WTC11 (cell line): ENCODE measurements around the gene SMG9. TPM values are rescaled to one million over a fixed set of nuclear protein-coding genes. Genes with fewer than 3 reads are reported as not detected.
A peak's percentile ranks its signal among the peaks of the same experiment; 100 is the strongest.

ENCODE experiments used
- ATAC-seq: fragments of 200-7000 bp; cut with Tn5 transposase; 2 replicates; pipeline ENCODE4 v1.10.0; 2021; ENCODE audit warnings: mild to moderate bottlenecking, moderate library complexity
- CTCF ChIA-PET: fragments of 300-600 bp; sonication (Branson Sonifier 250); formaldehyde crosslinking; loops from one replicate; lab custom pipeline; 2021; ENCODE audit warnings: antibody characterized with exemption; lab: Charles Lee
- POLR2A ChIA-PET: fragments of 350-600 bp; sonication (Branson Sonifier 250); formaldehyde crosslinking; loops from one replicate; lab custom pipeline; 2021; ENCODE audit warnings: antibody characterized with exemption; lab: Charles Lee
- DNase-seq: peaks from one replicate; pipeline ENCODE4 v3.0.0; 2021; ENCODE audit warnings: low spot score
- H3K27ac Mint-ChIP-seq: 2 replicates; pipeline ENCODE4 v1.8.0; 2021; ENCODE audit warnings: mixed read lengths
- H3K27me3 Mint-ChIP-seq: 2 replicates; pipeline ENCODE4 v1.8.0; 2021; ENCODE audit warnings: low read depth, mild to moderate bottlenecking, moderate library complexity, mixed read lengths
- H3K36me3 Mint-ChIP-seq: 2 replicates; pipeline ENCODE4 v1.8.0; 2021; ENCODE audit warnings: mixed read lengths
- H3K4me1 Mint-ChIP-seq: 2 replicates; pipeline ENCODE4 v1.8.0; 2022; ENCODE audit warnings: mixed read lengths
- H3K4me3 Mint-ChIP-seq: 2 replicates; pipeline ENCODE4 v1.8.0; 2021; ENCODE audit warnings: mild to moderate bottlenecking, moderate library complexity, mixed read lengths
- H3K9me3 Mint-ChIP-seq: 2 replicates; pipeline ENCODE4 v1.8.0; 2021; ENCODE audit warnings: mixed read lengths
- CREB1 ChIP-seq: sonication (generic); formaldehyde crosslinking; IDR thresholded peaks from 2 replicates; pipeline ENCODE4 v1.8.0; 2023; ENCODE audit warnings: mild to moderate bottlenecking, missing genetic modification reagents
- CTCF ChIP-seq: fragments of 200-600 bp; IDR thresholded peaks from 2 replicates; pipeline ENCODE4 v1.8.0; 2022; ENCODE audit warnings: antibody characterized with exemption
- E2F5 ChIP-seq: sonication (generic); formaldehyde crosslinking; IDR thresholded peaks from 2 replicates; pipeline ENCODE4 v1.8.1; 2022; ENCODE audit warnings: mild to moderate bottlenecking, moderate library complexity, missing genetic modification reagents
- FOXP1 ChIP-seq: sonication (generic); formaldehyde crosslinking; IDR thresholded peaks from 2 replicates; pipeline ENCODE4 v1.8.0; 2022; ENCODE audit warnings: missing genetic modification reagents, mild to moderate bottlenecking, moderate library complexity, borderline replicate concordance
- FOXP4 ChIP-seq: sonication (generic); formaldehyde crosslinking; IDR thresholded peaks from 2 replicates; pipeline ENCODE4 v1.8.0; 2022; ENCODE audit warnings: mild to moderate bottlenecking, missing genetic modification reagents
- GABPB1 ChIP-seq: sonication (generic); formaldehyde crosslinking; IDR thresholded peaks from 2 replicates; pipeline ENCODE4 v1.8.1; 2023; ENCODE audit warnings: mild to moderate bottlenecking, missing genetic modification reagents
- HMGA2 ChIP-seq: fragments of 250-450 bp; sonication (Bioruptor Pico); IDR thresholded peaks from 2 replicates; pipeline ENCODE4 v1.4.0; 2021; ENCODE audit warnings: mild to moderate bottlenecking, moderate library complexity
- HMGXB4 ChIP-seq: sonication (generic); formaldehyde crosslinking; IDR thresholded peaks from 2 replicates; pipeline ENCODE4 v1.8.1; 2023; ENCODE audit warnings: mild to moderate bottlenecking, moderate library complexity, missing genetic modification reagents
- MAX ChIP-seq: sonication (generic); formaldehyde crosslinking; IDR thresholded peaks from 2 replicates; pipeline ENCODE4 v1.8.0; 2022; ENCODE audit warnings: mild to moderate bottlenecking, missing genetic modification reagents
- NFE2L1 ChIP-seq: sonication (generic); formaldehyde crosslinking; IDR thresholded peaks from 2 replicates; pipeline ENCODE4 v1.8.1; 2023; ENCODE audit warnings: missing genetic modification reagents
- NFYB ChIP-seq: sonication (generic); formaldehyde crosslinking; conservative IDR thresholded peaks from 2 replicates; pipeline ENCODE4 v1.8.0; 2022; ENCODE audit warnings: low read depth, missing genetic modification reagents
- NR1H2 ChIP-seq: sonication (generic); formaldehyde crosslinking; IDR thresholded peaks from 2 replicates; pipeline ENCODE4 v1.9.0; 2021; ENCODE audit warnings: mild to moderate bottlenecking, moderate library complexity, missing genetic modification reagents
- ZNF121 ChIP-seq: sonication (generic); formaldehyde crosslinking; IDR thresholded peaks from 2 replicates; pipeline ENCODE4 v1.8.0; 2023; ENCODE audit warnings: missing genetic modification reagents
- ZNF396 ChIP-seq: fragments of 250-450 bp; sonication (Bioruptor Pico); IDR thresholded peaks from 2 replicates; pipeline ENCODE4 v1.8.0; 2021; ENCODE audit warnings: mild to moderate bottlenecking, moderate library complexity, borderline replicate concordance
- total RNA-seq: library from RNA; stranded (reverse); gene quantifications from 3 replicates; pipeline ENCODE4 v1.2.3, GENCODE V29; 2021

Gene SMG9
- total RNA-seq, 1 experiment from 2014 or later, result 25.7 TPM

GRCh38 chr19:43774103-43774939 lies 19.6 kb upstream of the SMG9 start:
- DNase-seq, result peak; percentile 92
- Mint-ChIP-seq H3K27ac (no peak overlapping the region), H3K27me3 (peaks cover 75% of the 10 kb centered on the region), H3K4me1 (peaks cover 39% of the 10 kb centered on the region), H3K4me3 (peak overlapping the region; percentile 72), H3K9me3 (no peaks in the 10 kb centered on the region), H3K36me3 (no peaks in the 10 kb centered on the region)
- TF ChIP-seq ZNF121 (CRISPR knock-in tag) (peak; percentile 80), E2F5 (peak; percentile 42; the same call in 1 of the 2 replicates), FOXP4 (CRISPR knock-in tag) (0 out of 2 replicates have a peak, but pooled peaks have one; percentile 31), MAX (CRISPR knock-in tag) (peak; percentile 75), FOXP1 (CRISPR knock-in tag) (peak; percentile 54; the same call in 1 of the 2 replicates), NFE2L1 (CRISPR knock-in tag) (no peak), CTCF (peak; percentile 44), CREB1 (CRISPR knock-in tag) (no peak), ZNF396 (CRISPR knock-in tag) (no peak), GABPB1 (CRISPR knock-in tag) (0 out of 2 replicates have a peak, but pooled peaks have one; percentile 43), HMGXB4 (CRISPR knock-in tag) (peak; percentile 58)
- peak; percentile 83 for ATAC-seq
- ChIA-PET CTCF (interaction anchor here (0.7 to 7.4 kb wide), 21 partner anchors 8 to 996 kb away, joined by 3 to 101 read pairs (median 4); partner anchors contain the start of genes IRGC, IRGQ, SMG9 and ZNF283), POLR2A (interaction anchor here (0.6 to 1.9 kb wide), 5 partner anchors 11 to 106 kb away, joined by 3 to 12 read pairs (median 3); partner anchors contain the start of gene SMG9)

GRCh38 chr19:43773725-43774102 lies 19.0 kb upstream of the SMG9 start:
- DNase-seq, result peak; percentile 36
- peaks cover 78% of the 10 kb centered on the region for H3K27me3 Mint-ChIP-seq
- CTCF ChIA-PET, result interaction anchor here (0.7 to 7.4 kb wide), 15 partner anchors 7 to 997 kb away, joined by 3 to 101 read pairs (median 6); partner anchors contain the start of genes IRGC and SMG9
- H3K27ac Mint-ChIP-seq, result no peak overlapping the region
- TF ChIP-seq HMGA2 (no peak), NR1H2 (no peak), HMGXB4 (CRISPR knock-in tag) (no peak), ZNF121 (CRISPR knock-in tag) (no peak), NFYB (no peak)
- H3K4me3 Mint-ChIP-seq, result peak overlapping the region; percentile 72
- no peaks in the 10 kb centered on the region for H3K36me3 Mint-ChIP-seq
- ATAC-seq, result peak; percentile 49
- H3K4me1 Mint-ChIP-seq, result peaks cover 35% of the 10 kb centered on the region
- no peaks in the 10 kb centered on the region for H3K9me3 Mint-ChIP-seq
- POLR2A ChIA-PET, result interaction anchor here (0.6 to 1.9 kb wide), 3 partner anchors 12 to 34 kb away, joined by 3 to 12 read pairs (median 5); partner anchors contain the start of gene SMG9
